Measurements from ENCODE around the gene NTM. TPM values are rescaled to one million over a fixed set of nuclear protein-coding genes. Genes with fewer than 3 reads are reported as not detected.
"Not testable (repeated sequence)": the region's sequence is repeated elsewhere in the genome, so short reads cannot be mapped to it uniquely, and the experiment has no call there.

Gene NTM
- total RNA-seq, 2 donors from 2014 or later = 1.0 to 1.7 TPM

- intact Hi-C loops (cut with DNase I, micrococcal nuclease) = no loop called here
Measured at GRCh38 chr11:131411636-131412035, 41.2 kb downstream of the NTM start.

DNA sequence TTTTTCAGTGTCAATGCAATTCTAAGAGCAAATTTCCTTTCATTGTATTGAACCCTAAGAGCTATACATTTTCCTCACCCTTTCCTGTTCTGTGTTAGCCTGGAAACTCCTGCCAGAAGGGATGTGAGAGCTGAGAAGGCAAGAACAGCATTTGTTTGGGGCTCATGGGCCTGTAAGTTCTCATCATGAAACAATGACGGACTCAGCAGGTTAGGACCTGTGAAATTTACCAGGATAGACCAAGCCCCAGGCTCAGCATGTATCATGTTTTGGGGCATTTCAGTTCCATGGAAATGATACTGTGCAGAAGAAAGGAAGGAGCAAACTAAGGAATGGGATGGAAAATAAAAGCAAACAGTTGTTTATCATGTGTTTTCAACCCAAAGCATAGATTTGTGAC, 41.6 kb downstream of the NTM start:
- ATAC-seq = no peak
- intact Hi-C loops (cut with DNase I, micrococcal nuclease) = no loop called here
- no peak for DNase-seq

More at GRCh38 chr11:131411636-131412035, 41.2 kb downstream of the NTM start:
- ATAC-seq (no peak), DNase-seq (no peak)

DNA sequence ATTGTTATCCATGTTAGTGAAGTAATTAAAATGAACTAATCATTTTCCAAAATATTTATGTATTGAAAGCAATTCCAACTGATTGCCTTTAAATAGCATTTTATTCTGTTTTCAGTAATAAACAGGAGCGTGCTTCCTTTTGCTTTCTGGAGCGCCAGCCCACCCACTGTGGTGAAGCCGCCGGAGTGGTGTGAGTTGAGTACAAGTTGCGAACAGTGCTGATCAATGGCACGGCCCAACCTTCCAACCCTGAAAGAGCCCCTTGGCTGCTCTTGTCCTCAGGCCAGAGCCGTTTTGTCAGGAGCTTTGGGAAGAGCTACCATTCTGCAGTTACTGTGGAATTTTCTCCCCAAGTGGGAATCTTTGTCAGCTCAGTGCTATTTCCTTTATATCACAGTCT, 42.8 kb downstream of the NTM start:
- intact Hi-C loops (cut with DNase I, micrococcal nuclease) = no loop called here

GRCh38 chr11:131418189-131418588, 47.8 kb downstream of the NTM start:
- intact Hi-C loops (cut with DNase I, micrococcal nuclease) = no loop called here
- DNase-seq (no peak), ATAC-seq (no peak)

More for the DNA sequence above, 42.8 kb downstream of the NTM start:
- ATAC-seq (no peak), DNase-seq (no peak)

- intact Hi-C loops (cut with DNase I, micrococcal nuclease) = no loop called here
- ATAC-seq (no peak), DNase-seq (no peak)
Measured at GRCh38 chr11:131421066-131421855, 50.8 kb downstream of the NTM start.

DNA sequence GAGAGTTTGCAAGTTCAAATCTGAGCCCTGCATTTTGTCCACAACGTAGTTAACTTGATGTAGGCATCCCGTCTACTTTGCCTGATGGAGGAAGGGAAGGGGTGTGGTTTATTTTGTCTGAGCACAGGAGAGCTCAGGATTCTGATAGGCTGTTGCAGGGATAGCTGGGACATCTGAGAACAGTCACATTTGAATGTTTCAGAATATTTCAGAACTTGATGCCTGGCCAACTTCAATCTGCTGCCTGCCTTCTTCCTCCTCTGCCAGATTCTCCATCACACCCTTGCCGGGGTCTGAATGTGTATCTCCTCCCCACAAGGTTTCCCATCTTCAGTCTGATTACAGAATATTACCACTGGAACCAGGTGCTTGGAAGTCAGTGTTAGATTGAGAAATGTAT, 51.6 kb downstream of the NTM start:
- ATAC-seq = no peak
- intact Hi-C loops (cut with DNase I, micrococcal nuclease) = no loop called here
- no peak for DNase-seq

- intact Hi-C loops (cut with DNase I, micrococcal nuclease) = no loop called here
- ATAC-seq (no peak), DNase-seq (no peak)
Measured at GRCh38 chr11:131422496-131422895, 52.1 kb downstream of the NTM start.

GRCh38 chr11:131423688-131424087, 53.3 kb downstream of the NTM start:
- no peak for ATAC-seq
- intact Hi-C loops (cut with DNase I, micrococcal nuclease) = no loop called here
- DNase-seq = no peak

GRCh38 chr11:131424257-131424876, 54.0 kb downstream of the NTM start:
- DNase-seq; intact Hi-C loops (cut with DNase I, micrococcal nuclease); ATAC-seq: not testable (repeated sequence)

GRCh38 chr11:131425285-131425684, 54.9 kb downstream of the NTM start:
- ATAC-seq (no peak), DNase-seq (no peak)
- intact Hi-C loops (cut with DNase I, micrococcal nuclease) = no loop called here

- intact Hi-C loops (cut with DNase I, micrococcal nuclease) = no loop called here
- DNase-seq (no peak), ATAC-seq (no peak)
Measured at GRCh38 chr11:131428853-131429252, 58.4 kb downstream of the NTM start.

- intact Hi-C loops (cut with DNase I, micrococcal nuclease) = no loop called here
- ATAC-seq = no peak
- DNase-seq = no peak
Measured at GRCh38 chr11:131430473-131431208, 60.2 kb downstream of the NTM start.

DNA sequence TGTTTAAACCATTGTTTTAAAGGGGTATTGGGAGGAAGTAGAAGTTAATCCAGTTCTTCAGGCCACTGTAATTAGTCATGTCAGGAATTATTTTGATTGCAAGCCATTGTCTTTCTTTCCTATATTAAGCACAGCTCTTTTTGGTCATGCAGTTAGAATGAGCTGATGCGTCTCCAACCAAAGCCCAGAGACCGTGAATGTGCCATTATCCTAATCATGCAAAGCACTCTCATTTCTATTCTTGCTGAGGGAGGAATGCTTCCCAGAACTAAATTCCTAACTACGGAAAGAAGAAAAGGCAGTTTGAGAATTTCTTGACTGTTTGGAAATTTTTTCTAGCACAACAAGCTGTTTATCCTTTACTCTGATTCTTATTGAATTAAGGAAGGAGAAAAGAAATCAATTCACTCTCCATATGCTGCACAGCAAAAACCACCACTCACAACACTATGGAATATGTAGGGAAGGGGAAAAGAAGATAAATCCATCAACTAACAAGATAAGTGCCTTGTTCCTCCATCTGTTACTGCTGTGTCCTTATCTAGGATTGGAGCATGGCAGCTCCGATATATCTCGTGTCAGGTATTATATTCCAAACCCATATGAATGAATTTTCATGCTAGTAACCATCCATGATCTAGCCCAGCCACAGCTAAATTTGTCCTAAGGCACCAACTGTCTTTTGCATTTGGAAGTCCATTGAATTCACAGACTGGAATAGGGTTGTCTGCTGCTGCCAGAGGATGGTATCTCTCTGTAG, 70.8 kb downstream of the NTM start:
- intact Hi-C loops (cut with DNase I, micrococcal nuclease) = no loop called here
- no peak for DNase-seq
- ATAC-seq = no peak

DNA sequence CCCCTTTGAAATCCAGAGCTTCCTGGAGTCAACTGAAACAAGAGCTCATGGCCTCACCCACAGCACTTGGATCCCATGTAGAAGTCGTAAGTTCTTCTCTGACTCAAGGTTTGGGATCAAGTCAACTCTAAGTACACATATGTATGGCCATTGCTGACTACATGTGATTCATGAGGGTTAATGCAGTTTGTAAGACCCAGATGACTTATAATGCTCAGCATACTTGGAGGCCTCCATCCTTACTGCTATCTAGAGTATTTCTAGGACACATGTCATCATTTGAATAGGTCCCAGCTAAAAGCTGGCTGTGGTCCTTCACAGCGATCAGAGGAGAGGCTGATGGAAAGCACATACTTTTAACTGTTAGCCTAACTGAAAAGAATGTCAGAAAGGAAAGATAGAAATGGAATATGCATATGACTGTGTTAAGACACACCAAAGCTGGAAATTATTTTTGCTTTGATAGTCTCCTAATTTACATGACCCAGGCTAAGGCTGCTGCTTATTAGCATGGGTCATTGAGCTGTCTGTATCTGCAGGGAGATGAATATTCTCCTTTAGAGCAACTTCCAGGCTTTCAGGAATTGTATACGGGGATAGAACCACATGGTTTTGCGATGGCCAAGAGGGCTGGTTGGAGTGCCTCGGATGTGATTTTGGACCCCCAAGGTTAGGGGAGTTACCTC, 76.3 kb downstream of the NTM start:
- no peak for DNase-seq
- ATAC-seq = no peak
- intact Hi-C loops (cut with DNase I, micrococcal nuclease) = no loop called here

- DNase-seq (no peak), ATAC-seq (no peak)
- intact Hi-C loops (cut with DNase I, micrococcal nuclease) = no loop called here
Measured at GRCh38 chr11:131447277-131447815, 76.9 kb downstream of the NTM start.

GRCh38 chr11:131447898-131448297, 77.5 kb downstream of the NTM start:
- no peak for ATAC-seq
- no peak for DNase-seq
- intact Hi-C loops (cut with DNase I, micrococcal nuclease) = no loop called here

DNA sequence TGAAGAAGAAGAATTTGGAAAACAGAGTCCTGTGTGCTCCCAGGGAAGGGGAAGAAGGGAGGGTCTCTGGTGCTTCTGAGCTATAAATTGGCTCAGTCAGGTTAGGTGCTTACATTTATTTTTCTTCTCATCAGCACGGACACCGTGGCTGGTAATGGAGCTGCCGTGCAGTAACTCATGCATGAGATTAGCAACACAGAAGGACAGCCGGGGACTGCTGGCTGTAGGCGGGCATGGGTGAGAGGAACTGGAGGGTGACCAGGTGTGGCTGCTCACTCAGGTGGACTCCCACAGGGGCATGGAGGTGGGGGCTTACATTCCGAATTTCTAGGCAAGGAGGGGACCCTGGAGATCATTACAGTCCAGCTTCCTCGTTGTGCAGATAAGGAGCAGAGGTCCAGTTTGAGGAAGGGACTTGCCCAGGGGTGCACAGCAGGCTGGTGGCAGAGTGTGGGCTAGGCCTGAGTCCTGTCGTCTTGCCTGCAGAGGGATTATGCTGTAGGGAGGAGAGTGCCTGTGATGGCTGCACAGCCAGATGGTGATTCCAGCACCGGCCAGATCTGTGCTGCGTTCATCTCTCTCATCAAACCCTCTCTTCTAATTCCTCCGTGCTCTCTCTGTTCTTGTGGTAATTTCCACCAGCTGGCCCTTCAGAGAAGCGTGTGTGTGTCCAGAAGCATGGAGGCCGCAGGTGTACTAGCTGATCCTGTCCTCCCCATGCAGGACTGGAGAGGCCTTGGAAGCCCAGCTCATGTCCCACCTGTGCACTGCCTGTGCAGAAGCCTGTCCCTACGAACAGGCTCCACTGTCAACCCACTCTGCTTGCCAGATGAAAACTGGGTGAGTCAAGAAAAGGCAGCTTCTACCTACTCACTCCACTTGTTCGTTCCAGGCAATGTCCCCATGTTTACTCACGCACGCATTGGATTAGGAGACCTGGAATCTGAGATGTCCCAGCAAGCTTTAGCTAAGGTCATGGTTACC, 78.9 kb downstream of the NTM start:
- intact Hi-C loops (cut with DNase I, micrococcal nuclease) = no loop called here
- DNase-seq = no peak
- ATAC-seq = no peak
